Measurements from ENCODE around the gene ITGBL1.

ITGBL1 gene

DNA sequence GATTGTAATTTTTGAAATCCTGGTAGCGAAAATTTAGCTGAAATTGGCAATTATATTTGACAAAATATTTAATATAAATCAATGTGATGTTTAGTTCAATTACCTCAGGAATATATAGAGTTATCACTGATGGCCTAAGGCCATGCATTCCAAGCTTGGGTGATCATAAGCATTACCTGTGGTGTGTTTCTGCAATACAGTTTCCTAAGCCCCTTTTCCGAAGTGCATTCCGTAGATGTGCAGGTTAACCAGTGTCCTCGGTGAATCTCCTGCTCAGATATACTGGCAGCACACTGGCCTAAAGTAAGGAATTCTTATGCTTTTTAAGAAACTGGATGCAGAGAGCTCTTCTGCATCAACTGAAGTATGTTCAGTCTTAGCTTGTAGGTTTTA is 35.0 kb downstream of the ITGBL1 start:
- H3K27ac ChIP-seq (ENCODE audit: low read depth, low read length), result no peak overlapping the region
- H3K9me3 ChIP-seq (ENCODE audit: control insufficient read depth, insufficient read depth, low read depth, low read length), result no peaks in the 10 kb centered on the region
- H3K27me3 ChIP-seq (ENCODE audit: control insufficient read depth, insufficient read depth, low read length), result no peaks in the 10 kb centered on the region
- H3K9ac ChIP-seq (ENCODE audit: low read length), result no peak overlapping the region
- H3K4me3 ChIP-seq (ENCODE audit: low read depth, low read length), result no peak overlapping the region
- H3K4me1 ChIP-seq (ENCODE audit: control insufficient read depth, insufficient read depth, low read length), result no peaks in the 10 kb centered on the region
- no peaks in the 10 kb centered on the region for H3K36me3 ChIP-seq (ENCODE audit: control insufficient read depth, insufficient read depth, low read length)

- Histone ChIP-seq H3K27ac (ENCODE audit: low read depth, low read length) (no peak overlapping the region), H3K27me3 (ENCODE audit: control insufficient read depth, insufficient read depth, low read length) (no peaks in the 10 kb centered on the region), H3K4me1 (ENCODE audit: control insufficient read depth, insufficient read depth, low read length) (no peaks in the 10 kb centered on the region), H3K9ac (ENCODE audit: low read length) (no peak overlapping the region), H3K4me3 (ENCODE audit: low read depth, low read length) (no peak overlapping the region), H3K9me3 (ENCODE audit: control insufficient read depth, insufficient read depth, low read depth, low read length) (no peaks in the 10 kb centered on the region), H3K36me3 (ENCODE audit: control insufficient read depth, insufficient read depth, low read length) (no peaks in the 10 kb centered on the region)
Observed at GRCh38 chr13:101488734-101489133, 36.3 kb downstream of the ITGBL1 start.

DNA sequence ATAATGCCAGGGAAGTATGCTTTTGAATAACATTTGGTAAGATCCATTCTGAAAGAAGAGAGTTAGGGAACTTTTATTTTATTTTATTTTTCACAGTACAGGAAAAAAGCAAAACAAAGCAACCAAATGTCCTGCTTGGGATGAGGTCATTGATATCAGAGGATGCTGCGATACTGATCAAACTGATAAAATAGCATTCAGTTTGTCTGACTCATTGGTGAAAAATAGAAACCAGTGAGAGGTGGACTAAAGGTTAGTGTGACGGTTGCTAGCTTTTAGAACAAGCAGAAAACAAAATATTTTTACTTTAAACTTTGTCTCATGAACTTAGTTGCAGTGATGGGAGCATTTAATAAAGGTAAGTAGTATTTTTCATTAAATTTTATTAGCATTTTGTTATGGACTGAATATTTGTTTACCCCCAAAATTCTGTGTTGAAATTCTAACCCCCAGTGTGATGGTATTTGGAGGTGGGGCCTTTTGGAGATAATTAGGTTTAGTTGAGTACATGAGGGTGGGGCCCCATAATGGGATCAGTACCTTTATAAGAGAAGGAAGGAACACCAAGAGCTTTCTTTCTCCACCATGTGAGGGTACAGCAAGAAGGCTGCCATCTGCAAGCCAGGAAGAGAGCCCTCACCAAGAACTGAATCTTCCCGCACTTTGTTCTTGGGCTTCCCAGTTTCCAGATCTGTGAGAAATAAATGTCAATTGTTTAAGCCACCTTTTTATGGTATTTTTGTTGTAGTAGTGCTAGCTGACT is 37.3 kb downstream of the ITGBL1 start:
- no peak overlapping the region for H3K9ac ChIP-seq (ENCODE audit: low read length)
- H3K4me3 ChIP-seq (ENCODE audit: low read depth, low read length), result no peak overlapping the region
- no peaks in the 10 kb centered on the region for H3K36me3 ChIP-seq (ENCODE audit: control insufficient read depth, insufficient read depth, low read length)
- H3K27ac ChIP-seq (ENCODE audit: low read depth, low read length), result no peak overlapping the region
- H3K27me3 ChIP-seq (ENCODE audit: control insufficient read depth, insufficient read depth, low read length), result no peaks in the 10 kb centered on the region
- no peaks in the 10 kb centered on the region for H3K4me1 ChIP-seq (ENCODE audit: control insufficient read depth, insufficient read depth, low read length)
- H3K9me3 ChIP-seq (ENCODE audit: control insufficient read depth, insufficient read depth, low read depth, low read length), result no peaks in the 10 kb centered on the region

DNA sequence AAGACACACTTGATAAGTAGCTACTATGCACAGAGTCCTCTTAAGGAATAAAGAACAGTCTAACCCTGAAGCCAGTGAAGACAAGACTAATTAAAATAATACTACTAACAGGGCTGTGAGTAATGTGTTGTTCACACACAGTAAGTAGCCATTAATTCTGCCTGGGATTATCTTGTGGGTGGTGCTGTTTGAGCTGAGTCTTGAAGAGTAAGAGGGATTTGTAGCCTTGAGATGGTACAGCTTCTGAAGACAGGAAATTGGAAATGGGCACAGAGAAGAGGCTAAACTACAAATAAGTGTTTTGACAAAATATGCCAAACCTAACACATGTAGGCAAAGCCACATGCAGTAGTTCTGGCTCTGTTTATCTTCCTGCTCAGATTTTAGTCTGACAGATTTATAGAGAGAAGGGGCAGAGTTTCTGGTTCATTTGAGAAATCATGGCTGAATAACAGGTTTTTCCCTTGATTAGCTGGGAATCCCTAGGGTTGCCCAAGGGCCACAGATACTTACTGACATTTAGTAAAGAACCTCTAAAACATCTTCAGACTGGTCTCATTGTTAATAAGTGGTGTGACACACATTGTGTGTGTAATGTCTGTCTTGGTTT is 38.0 kb downstream of the ITGBL1 start:
- H3K27ac ChIP-seq (ENCODE audit: low read depth, low read length), result no peak overlapping the region
- H3K4me1 ChIP-seq (ENCODE audit: control insufficient read depth, insufficient read depth, low read length), result no peaks in the 10 kb centered on the region
- no peaks in the 10 kb centered on the region for H3K36me3 ChIP-seq (ENCODE audit: control insufficient read depth, insufficient read depth, low read length)
- no peaks in the 10 kb centered on the region for H3K9me3 ChIP-seq (ENCODE audit: control insufficient read depth, insufficient read depth, low read depth, low read length)
- no peak overlapping the region for H3K4me3 ChIP-seq (ENCODE audit: low read depth, low read length)
- H3K27me3 ChIP-seq (ENCODE audit: control insufficient read depth, insufficient read depth, low read length), result no peaks in the 10 kb centered on the region
- H3K9ac ChIP-seq (ENCODE audit: low read length), result no peak overlapping the region

DNA sequence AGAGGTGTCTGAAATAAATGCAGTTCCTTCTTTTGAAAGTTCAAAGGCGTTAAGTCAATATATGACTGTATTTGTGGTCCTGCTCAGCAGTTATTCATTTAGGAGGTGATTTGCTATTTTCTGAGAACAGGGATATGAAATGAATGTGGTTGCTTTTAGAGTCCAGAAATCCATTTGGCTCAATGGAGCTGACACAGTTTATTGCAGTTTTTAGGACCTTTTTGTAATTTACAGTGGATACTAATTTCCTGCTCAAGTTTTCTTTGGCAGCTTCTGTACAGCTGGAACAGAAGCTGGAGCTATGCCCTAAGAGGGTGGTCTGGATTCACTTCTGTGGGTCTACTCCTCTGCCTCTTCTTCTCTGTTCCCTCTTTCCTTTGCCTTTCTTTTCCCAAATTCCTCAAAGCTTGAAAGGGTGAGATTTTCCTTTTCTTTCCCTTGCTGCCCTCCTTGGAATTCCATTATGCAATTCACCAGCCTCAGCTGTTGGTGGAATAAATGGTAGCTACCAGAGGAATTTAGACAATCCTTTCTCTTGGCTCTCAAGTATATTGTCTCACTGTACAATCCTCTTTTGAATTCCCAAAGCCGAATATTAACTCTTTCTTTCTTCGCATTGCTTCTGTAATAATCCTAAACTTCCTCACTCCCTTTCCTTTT is 39.9 kb downstream of the ITGBL1 start:
- H3K36me3 ChIP-seq (ENCODE audit: control insufficient read depth, insufficient read depth, low read length), result no peaks in the 10 kb centered on the region
- H3K27me3 ChIP-seq (ENCODE audit: control insufficient read depth, insufficient read depth, low read length), result no peaks in the 10 kb centered on the region
- no peak overlapping the region for H3K4me3 ChIP-seq (ENCODE audit: low read depth, low read length)
- no peak overlapping the region for H3K27ac ChIP-seq (ENCODE audit: low read depth, low read length)
- no peaks in the 10 kb centered on the region for H3K9me3 ChIP-seq (ENCODE audit: control insufficient read depth, insufficient read depth, low read depth, low read length)
- no peaks in the 10 kb centered on the region for H3K4me1 ChIP-seq (ENCODE audit: control insufficient read depth, insufficient read depth, low read length)
- H3K9ac ChIP-seq (ENCODE audit: low read length), result no peak overlapping the region

DNA sequence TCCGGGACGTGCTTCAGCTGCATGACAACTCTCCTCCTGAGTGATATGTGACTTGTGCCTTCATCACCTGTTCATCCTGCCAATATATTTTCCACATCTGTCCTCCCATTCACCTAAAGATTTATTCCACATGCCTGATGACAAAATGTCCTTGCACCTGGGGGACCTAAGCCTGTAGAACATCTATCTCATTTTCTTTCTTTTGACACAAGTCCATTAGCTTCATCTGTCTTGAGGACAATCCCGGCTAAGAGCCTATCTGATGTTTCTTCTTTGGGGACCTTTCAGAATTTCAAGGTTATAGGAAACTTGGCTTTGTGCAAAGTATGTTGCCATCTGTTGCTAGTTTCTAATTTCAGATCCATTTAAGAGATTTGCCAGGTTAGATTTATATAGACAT is 41.1 kb downstream of the ITGBL1 start:
- Histone ChIP-seq H3K4me3 (ENCODE audit: low read depth, low read length) (no peak overlapping the region), H3K9ac (ENCODE audit: low read length) (no peak overlapping the region), H3K36me3 (ENCODE audit: control insufficient read depth, insufficient read depth, low read length) (no peaks in the 10 kb centered on the region), H3K4me1 (ENCODE audit: control insufficient read depth, insufficient read depth, low read length) (no peaks in the 10 kb centered on the region), H3K27ac (ENCODE audit: low read depth, low read length) (no peak overlapping the region), H3K9me3 (ENCODE audit: control insufficient read depth, insufficient read depth, low read depth, low read length) (no peaks in the 10 kb centered on the region), H3K27me3 (ENCODE audit: control insufficient read depth, insufficient read depth, low read length) (no peaks in the 10 kb centered on the region)

DNA sequence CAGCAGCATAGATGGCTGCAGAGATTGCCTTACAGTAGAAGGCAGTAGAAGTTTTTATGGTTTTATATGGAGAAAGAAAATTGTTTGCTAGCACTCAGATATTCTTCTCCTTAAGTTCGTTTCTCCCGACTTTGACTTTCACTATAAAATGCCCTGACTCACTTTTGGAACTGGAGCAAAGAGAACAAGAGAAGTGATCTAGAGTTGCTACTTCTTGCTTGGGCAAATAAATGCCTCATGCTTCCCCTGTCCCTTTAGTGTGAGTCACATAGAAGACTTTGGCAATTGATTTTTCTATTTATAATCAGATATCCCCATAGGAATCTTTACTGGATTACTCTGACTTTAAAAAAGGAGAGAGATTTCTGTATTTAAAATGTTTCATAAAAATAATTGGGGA is 46.9 kb downstream of the ITGBL1 start:
- no peak overlapping the region for H3K9ac ChIP-seq (ENCODE audit: low read length)
- no peak overlapping the region for H3K4me3 ChIP-seq (ENCODE audit: low read depth, low read length)

DNA sequence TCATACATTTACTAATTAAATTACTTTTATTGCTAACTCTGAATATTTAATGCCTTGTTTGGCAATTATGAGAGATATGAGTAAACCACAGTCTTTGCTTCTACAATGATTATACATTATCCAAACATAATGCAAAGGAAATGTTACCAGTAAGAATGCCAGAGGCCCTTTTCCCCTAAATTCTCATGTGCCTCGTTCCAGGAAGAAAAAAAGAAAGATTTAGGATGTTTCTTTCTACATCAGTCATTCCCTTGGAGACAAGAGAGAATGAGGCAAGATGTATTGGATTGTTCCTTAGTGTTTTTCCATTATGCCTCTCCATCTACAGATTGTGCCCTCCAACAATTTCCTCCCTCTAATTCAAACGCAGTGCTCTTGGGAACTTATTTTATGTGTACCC is 50.1 kb downstream of the ITGBL1 start:
- H3K27ac ChIP-seq (ENCODE audit: low read depth, low read length), result no peak overlapping the region
- no peak overlapping the region for H3K4me3 ChIP-seq (ENCODE audit: low read depth, low read length)
- no peaks in the 10 kb centered on the region for H3K27me3 ChIP-seq (ENCODE audit: control insufficient read depth, insufficient read depth, low read length)
- H3K9me3 ChIP-seq (ENCODE audit: control insufficient read depth, insufficient read depth, low read depth, low read length), result no peaks in the 10 kb centered on the region
- H3K36me3 ChIP-seq (ENCODE audit: control insufficient read depth, insufficient read depth, low read length), result no peaks in the 10 kb centered on the region
- H3K4me1 ChIP-seq (ENCODE audit: control insufficient read depth, insufficient read depth, low read length), result no peaks in the 10 kb centered on the region
- H3K9ac ChIP-seq (ENCODE audit: low read length), result no peak overlapping the region

More for the DNA sequence above, 46.9 kb downstream of the ITGBL1 start:
- no peaks in the 10 kb centered on the region for H3K9me3 ChIP-seq (ENCODE audit: control insufficient read depth, insufficient read depth, low read depth, low read length)
- H3K36me3 ChIP-seq (ENCODE audit: control insufficient read depth, insufficient read depth, low read length), result no peaks in the 10 kb centered on the region
- no peaks in the 10 kb centered on the region for H3K27me3 ChIP-seq (ENCODE audit: control insufficient read depth, insufficient read depth, low read length)
- no peaks in the 10 kb centered on the region for H3K4me1 ChIP-seq (ENCODE audit: control insufficient read depth, insufficient read depth, low read length)
- no peak overlapping the region for H3K27ac ChIP-seq (ENCODE audit: low read depth, low read length)

GRCh38 chr13:101511161-101511560 is 58.7 kb downstream of the ITGBL1 start:
- no peak overlapping the region for H3K27ac ChIP-seq (ENCODE audit: low read depth, low read length)
- H3K9me3 ChIP-seq (ENCODE audit: control insufficient read depth, insufficient read depth, low read depth, low read length), result no peaks in the 10 kb centered on the region
- H3K27me3 ChIP-seq (ENCODE audit: control insufficient read depth, insufficient read depth, low read length), result no peaks in the 10 kb centered on the region
- H3K36me3 ChIP-seq (ENCODE audit: control insufficient read depth, insufficient read depth, low read length), result no peaks in the 10 kb centered on the region
- no peak overlapping the region for H3K9ac ChIP-seq (ENCODE audit: low read length)
- H3K4me3 ChIP-seq (ENCODE audit: low read depth, low read length), result no peak overlapping the region
- H3K4me1 ChIP-seq (ENCODE audit: control insufficient read depth, insufficient read depth, low read length), result peaks cover 7% of the 10 kb centered on the region; the same call in 1 of the 2 replicates

GRCh38 chr13:101511766-101512165 is 59.3 kb downstream of the ITGBL1 start:
- no peak overlapping the region for H3K4me3 ChIP-seq (ENCODE audit: low read depth, low read length)
- H3K9ac ChIP-seq (ENCODE audit: low read length), result no peak overlapping the region
- H3K9me3 ChIP-seq (ENCODE audit: control insufficient read depth, insufficient read depth, low read depth, low read length), result no peaks in the 10 kb centered on the region
- H3K27ac ChIP-seq (ENCODE audit: low read depth, low read length), result no peak overlapping the region
- no peaks in the 10 kb centered on the region for H3K36me3 ChIP-seq (ENCODE audit: control insufficient read depth, insufficient read depth, low read length)
- H3K27me3 ChIP-seq (ENCODE audit: control insufficient read depth, insufficient read depth, low read length), result no peaks in the 10 kb centered on the region
- peaks cover 7% of the 10 kb centered on the region; the same call in 1 of the 2 replicates for H3K4me1 ChIP-seq (ENCODE audit: control insufficient read depth, insufficient read depth, low read length)

- H3K4me3 ChIP-seq (ENCODE audit: low read depth, low read length), result no peak overlapping the region
- H3K9ac ChIP-seq (ENCODE audit: low read length), result no peak overlapping the region
- peaks cover 10% of the 10 kb centered on the region; the same call in 1 of the 2 replicates for H3K4me1 ChIP-seq (ENCODE audit: control insufficient read depth, insufficient read depth, low read length)
- no peak overlapping the region for H3K27ac ChIP-seq (ENCODE audit: low read depth, low read length)
- no peaks in the 10 kb centered on the region for H3K27me3 ChIP-seq (ENCODE audit: control insufficient read depth, insufficient read depth, low read length)
- H3K36me3 ChIP-seq (ENCODE audit: control insufficient read depth, insufficient read depth, low read length), result no peaks in the 10 kb centered on the region
- no peaks in the 10 kb centered on the region for H3K9me3 ChIP-seq (ENCODE audit: control insufficient read depth, insufficient read depth, low read depth, low read length)
Observed at GRCh38 chr13:101512650-101513049, 60.2 kb downstream of the ITGBL1 start.
